ENCODE data around the gene MAP4K4.

MAP4K4 gene

DNA sequence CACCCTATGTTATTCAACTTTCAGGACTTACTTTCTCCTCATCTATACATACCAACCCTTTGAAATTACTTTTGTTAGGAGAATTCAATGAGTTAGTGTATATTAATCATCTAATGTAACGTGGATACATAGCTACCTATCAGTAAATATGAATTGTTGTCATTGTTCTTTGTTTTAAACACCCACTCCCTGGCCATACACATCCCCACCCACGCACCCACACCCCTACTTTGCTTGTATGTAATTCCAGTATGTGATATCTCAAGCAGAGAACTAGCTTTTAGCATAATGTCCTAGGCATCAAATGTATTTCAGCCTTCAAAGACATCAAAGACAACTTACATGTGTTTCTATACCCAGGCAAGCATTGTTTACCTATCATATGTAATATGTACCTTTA lies 129.2 kb downstream of the MAP4K4 start:
- Histone ChIP-seq H3K27ac (ENCODE audit: low read depth, low read length) (no peak overlapping the region), H3K4me2 (ENCODE audit: low read depth, low read length, poor library complexity, severe bottlenecking) (no peak overlapping the region)

GRCh38 chr2:101827246-101827645 lies 129.7 kb downstream of the MAP4K4 start:
- Histone ChIP-seq H3K9me3 (ENCODE audit: insufficient read depth, low read length) (no peaks in the 10 kb centered on the region), H3K4me3 (ENCODE audit: insufficient read depth, low read length, poor library complexity, severe bottlenecking) (no peak overlapping the region), H3K79me2 (ENCODE audit: insufficient read depth, low read length) (peaks cover 27% of the 10 kb centered on the region), H3K9me2 (replicated peaks; ENCODE audit: insufficient read depth, low read length) (no peaks in the 10 kb centered on the region), H3K9ac (ENCODE audit: low read length) (no peak overlapping the region), H3F3A (ENCODE audit: insufficient read depth) (peaks cover 8% of the 10 kb centered on the region; the same call in 1 of the 2 replicates), H3K27me3 (ENCODE audit: low read length) (no peaks in the 10 kb centered on the region), H3K27ac (ENCODE audit: low read depth, low read length) (no peak overlapping the region), H3K4me2 (ENCODE audit: low read depth, low read length, poor library complexity, severe bottlenecking) (no peak overlapping the region), H3K36me3 (ENCODE audit: low read length) (peaks cover 55% of the 10 kb centered on the region), H2AFZ (ENCODE audit: low read depth, low read length, severe bottlenecking) (no peak overlapping the region), H4K20me1 (ENCODE audit: low read depth, low read length) (peaks cover 38% of the 10 kb centered on the region)
- no peak for TF ChIP-seq EZH2phosphoT487 (conservative IDR thresholded peaks at IDR 0.05; ENCODE audit: low read length)
- TF ChIP-seq, protein P1, sequence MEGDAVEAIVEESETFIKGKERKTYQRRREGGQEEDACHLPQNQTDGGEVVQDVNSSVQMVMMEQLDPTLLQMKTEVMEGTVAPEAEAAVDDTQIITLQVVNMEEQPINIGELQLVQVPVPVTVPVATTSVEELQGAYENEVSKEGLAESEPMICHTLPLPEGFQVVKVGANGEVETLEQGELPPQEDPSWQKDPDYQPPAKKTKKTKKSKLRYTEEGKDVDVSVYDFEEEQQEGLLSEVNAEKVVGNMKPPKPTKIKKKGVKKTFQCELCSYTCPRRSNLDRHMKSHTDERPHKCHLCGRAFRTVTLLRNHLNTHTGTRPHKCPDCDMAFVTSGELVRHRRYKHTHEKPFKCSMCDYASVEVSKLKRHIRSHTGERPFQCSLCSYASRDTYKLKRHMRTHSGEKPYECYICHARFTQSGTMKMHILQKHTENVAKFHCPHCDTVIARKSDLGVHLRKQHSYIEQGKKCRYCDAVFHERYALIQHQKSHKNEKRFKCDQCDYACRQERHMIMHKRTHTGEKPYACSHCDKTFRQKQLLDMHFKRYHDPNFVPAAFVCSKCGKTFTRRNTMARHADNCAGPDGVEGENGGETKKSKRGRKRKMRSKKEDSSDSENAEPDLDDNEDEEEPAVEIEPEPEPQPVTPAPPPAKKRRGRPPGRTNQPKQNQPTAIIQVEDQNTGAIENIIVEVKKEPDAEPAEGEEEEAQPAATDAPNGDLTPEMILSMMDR (IDR thresholded peaks at IDR 0.05; ENCODE audit: insufficient read depth, low read length, poor library complexity, severe bottlenecking) = no peak

More for the DNA sequence above, 129.2 kb downstream of the MAP4K4 start:
- no peaks in the 10 kb centered on the region for H3K9me3 ChIP-seq (ENCODE audit: insufficient read depth, low read length)
- peaks cover 8% of the 10 kb centered on the region; the same call in 1 of the 2 replicates for H3F3A ChIP-seq (ENCODE audit: insufficient read depth)
- H3K27me3 ChIP-seq (ENCODE audit: low read length) = no peaks in the 10 kb centered on the region
- TF ChIP-seq, protein P1 (IDR thresholded peaks at IDR 0.05; ENCODE audit: insufficient read depth, low read length, poor library complexity, severe bottlenecking) = no peak
- TF ChIP-seq EZH2phosphoT487 (conservative IDR thresholded peaks at IDR 0.05; ENCODE audit: low read length) = no peak
- H3K79me2 ChIP-seq (ENCODE audit: insufficient read depth, low read length) = peaks cover 32% of the 10 kb centered on the region
- no peak overlapping the region for H3K4me3 ChIP-seq (ENCODE audit: insufficient read depth, low read length, poor library complexity, severe bottlenecking)
- H3K9ac ChIP-seq (ENCODE audit: low read length) = no peak overlapping the region
- peaks cover 40% of the 10 kb centered on the region for H4K20me1 ChIP-seq (ENCODE audit: low read depth, low read length)
- H3K9me2 ChIP-seq (replicated peaks; ENCODE audit: insufficient read depth, low read length) = no peaks in the 10 kb centered on the region
- H3K36me3 ChIP-seq (ENCODE audit: low read length) = peaks cover 50% of the 10 kb centered on the region
- H2AFZ ChIP-seq (ENCODE audit: low read depth, low read length, severe bottlenecking) = no peak overlapping the region

GRCh38 chr2:101828257-101828656 lies 130.8 kb downstream of the MAP4K4 start:
- Histone ChIP-seq H3K9ac (ENCODE audit: low read length) (no peak overlapping the region), H4K20me1 (ENCODE audit: low read depth, low read length) (peaks cover 37% of the 10 kb centered on the region), H3K9me3 (ENCODE audit: insufficient read depth, low read length) (no peaks in the 10 kb centered on the region), H3K4me3 (ENCODE audit: insufficient read depth, low read length, poor library complexity, severe bottlenecking) (no peak overlapping the region), H2AFZ (ENCODE audit: low read depth, low read length, severe bottlenecking) (no peak overlapping the region), H3F3A (ENCODE audit: insufficient read depth) (peaks cover 8% of the 10 kb centered on the region; the same call in 1 of the 2 replicates), H3K9me2 (replicated peaks; ENCODE audit: insufficient read depth, low read length) (no peaks in the 10 kb centered on the region), H3K4me2 (ENCODE audit: low read depth, low read length, poor library complexity, severe bottlenecking) (peak overlapping the region; percentile 4), H3K36me3 (ENCODE audit: low read length) (peaks cover 59% of the 10 kb centered on the region), H3K27ac (ENCODE audit: low read depth, low read length) (peak overlapping the region; percentile 15; the same call in 1 of the 2 replicates), H3K27me3 (ENCODE audit: low read length) (no peaks in the 10 kb centered on the region), H3K79me2 (ENCODE audit: insufficient read depth, low read length) (peaks cover 17% of the 10 kb centered on the region)
- TF ChIP-seq, protein P1 (IDR thresholded peaks at IDR 0.05; ENCODE audit: insufficient read depth, low read length, poor library complexity, severe bottlenecking) = no peak
- no peak for TF ChIP-seq EZH2phosphoT487 (conservative IDR thresholded peaks at IDR 0.05; ENCODE audit: low read length)
